Muscle of arm (tissue), 12 donors: Measurements from ENCODE around the gene KRT71. TPM values are rescaled to one million over a fixed set of nuclear protein-coding genes. Genes with fewer than 3 reads are reported as not detected.
A peak's percentile ranks its signal among the peaks of the same experiment; 100 is the strongest.

ENCODE experiments used
- DNase-seq: peaks from one replicate; pipeline ENCODE4 v3.0.0-alpha.2; 2013
- polyA plus RNA-seq, 12 donors: library from polyadenylated mRNA; unstranded; fragments of 120-200 nt; gene quantifications; one replicate each; pipeline ENCODE4 v1.2.1, GENCODE V29; 2013; ENCODE audit not compliant: insufficient read length in 12 of 12

The KRT71 gene
- polyA plus RNA-seq, 12 donors: 0.08 TPM; not detected in 10

DNA sequence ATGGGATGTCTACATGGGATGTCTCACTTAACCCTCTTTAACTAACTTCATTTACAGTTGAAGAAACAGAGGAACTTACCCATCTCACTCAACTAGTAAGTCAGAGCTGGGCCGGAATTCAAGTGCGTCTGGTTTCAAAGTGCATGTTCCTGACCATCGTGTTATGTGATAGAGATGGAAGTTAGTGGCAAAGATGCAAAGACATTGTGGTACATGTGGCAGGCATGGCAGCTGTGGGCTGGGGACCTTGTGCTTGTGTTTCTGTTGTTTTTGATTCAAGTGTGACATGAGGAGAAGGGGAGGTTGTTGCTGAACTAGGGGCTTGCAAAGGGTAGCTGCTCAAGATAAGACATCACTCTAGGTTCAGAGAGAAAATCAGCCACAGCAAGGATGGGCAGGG is 23.0 kb upstream of the KRT71 start:
- no peak for DNase-seq

DNA sequence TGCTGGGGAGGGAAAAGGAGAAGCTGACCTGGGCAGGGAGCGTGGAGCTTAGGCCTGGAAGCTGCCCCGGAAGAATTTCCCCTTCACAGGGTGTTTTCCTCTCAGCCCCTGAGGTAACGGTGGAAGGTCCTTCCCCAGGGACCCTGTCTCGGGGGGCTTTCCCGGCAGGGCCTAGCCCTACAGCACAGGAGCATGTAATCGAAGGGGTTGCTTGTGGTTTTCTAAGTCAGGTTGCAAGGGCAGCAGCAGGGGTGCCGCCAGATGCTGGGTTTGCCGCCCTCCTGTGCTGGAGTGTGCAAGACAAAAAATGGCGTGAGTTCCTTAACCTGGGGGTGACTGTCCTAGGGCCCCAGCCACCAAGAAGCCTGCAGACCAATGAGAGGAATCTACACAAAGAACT is 22.3 kb upstream of the KRT71 start:
- no peak for DNase-seq

DNA sequence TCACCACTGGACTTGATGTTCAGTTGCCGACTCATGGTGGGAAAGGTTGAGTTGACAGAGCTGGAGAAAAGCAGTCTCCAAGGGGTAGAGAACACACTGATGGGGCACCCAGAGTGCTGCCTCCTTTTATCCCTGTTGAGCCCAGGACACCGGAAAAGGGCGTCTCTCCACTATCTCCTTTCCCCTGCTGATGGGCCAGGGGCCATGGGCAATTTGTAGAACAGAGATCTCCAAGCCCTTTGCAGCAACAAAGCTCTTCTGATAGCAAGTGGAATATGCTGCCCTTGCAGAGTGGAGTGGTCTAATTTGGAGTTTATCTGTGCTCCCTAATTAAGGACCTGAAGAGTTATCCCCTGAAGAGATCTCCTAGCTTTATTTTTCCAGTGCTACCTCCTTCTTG is 20.8 kb upstream of the KRT71 start, which contains the start of gene KRT74:
Gene KRT74, minus strand, starts transcription at position 101 of the 400 bp plus-strand sequence. Its CDS starts 66 bp downstream, at position 35.
- DNase-seq: no peak

DNA sequence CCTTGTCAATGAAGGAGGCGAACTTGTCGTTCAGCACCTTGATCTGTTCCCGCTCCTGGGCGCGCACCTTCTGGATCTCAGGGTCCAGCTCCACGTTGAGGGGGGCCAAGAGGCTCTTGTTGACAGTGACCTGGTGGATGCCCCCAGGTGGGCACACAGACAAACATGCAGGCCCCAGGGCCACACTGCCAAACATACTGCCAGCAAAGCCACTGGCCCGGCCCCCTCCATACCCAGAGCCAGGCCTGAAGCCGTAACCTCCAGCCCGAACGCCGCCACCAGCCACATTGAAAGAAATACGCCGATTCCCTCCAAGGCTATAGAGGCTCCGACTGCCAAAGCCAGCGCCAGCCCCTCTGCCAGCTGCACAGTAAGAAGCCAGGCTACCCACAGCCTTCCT is 20.4 kb upstream of the KRT71 start:
- DNase-seq: no peak

DNA sequence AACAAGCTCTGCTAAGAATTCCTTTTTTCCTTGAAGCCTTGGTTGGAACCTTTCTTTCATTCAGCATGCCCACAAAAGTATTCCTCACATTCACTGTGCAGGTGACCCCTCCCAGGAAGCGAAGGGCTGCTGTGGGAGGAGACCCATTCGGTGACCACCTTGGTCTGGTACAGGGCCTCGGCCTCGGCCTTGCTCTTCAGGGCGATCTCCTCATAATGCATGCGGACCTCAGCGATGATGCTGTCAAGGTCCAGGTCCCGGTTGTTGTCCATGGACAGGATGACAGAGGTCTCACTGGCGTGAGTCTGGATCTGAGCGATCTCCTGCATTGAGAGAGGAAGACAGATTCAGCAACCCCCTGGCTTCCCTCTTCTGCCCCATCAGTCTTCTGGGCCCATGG is 17.6 kb upstream of the KRT71 start:
- no peak for DNase-seq

DNA sequence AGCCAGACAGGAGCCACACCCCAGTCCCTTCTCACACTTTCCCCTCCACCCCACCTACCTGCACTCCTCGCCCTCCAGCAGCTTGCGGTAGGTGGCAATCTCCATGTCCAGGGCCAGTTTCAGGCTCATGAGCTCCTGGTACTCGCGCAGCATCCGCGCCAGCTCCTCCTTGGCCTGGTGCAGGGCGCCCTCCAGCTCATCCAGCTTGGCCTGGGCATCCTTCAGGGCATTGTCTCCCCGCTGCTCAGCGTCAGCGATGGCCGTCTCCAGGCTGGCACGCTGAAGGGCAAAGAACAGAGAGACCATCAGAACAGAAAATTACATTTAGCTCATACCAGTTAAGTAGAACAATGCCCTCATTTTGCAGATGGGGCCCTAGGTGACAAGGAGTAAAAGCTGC is 15.2 kb upstream of the KRT71 start:
- no peak for DNase-seq

DNA sequence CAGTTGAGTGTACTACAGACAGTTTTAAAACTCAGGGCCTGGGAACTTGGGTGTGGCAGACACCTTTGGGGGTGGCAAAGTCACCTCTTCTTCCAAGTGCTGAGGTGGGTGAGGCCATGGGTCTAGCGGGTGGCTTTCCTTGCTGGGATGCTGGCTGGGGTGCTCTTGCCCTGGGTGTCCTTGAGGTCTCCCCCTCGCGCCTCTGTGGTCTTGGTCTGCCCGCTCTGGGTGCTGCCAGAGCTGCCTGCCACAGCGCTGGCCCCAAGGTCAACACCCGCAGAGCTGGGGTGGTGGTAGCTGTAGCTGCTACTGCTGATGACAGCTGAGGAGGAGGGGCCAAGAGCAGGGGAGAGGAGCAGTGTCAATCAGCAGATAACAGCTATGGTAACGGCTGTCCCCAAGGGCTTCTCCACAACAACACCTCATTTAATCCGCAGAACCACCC is 13.9 kb upstream of the KRT71 start:
- DNase-seq: no peak

DNA sequence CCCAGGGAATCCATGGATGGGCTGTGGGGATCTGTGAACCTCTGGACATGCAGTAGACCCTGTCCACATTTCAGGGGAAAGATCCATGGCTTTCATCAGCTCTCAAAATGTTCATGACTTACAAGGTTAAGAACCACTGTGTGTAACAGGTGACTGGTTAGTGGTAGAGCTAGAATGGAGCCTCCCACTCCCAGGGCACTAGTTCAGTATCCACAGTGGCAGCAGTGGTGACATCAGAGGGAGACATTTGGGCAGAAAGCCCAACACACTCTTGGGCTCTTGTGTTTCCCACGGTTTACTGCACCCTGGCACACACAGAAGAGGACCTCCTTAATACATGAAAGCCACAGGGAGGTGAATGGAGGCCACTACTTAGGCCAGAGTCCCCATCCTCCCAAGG is 11.6 kb upstream of the KRT71 start:
- no peak for DNase-seq

DNA sequence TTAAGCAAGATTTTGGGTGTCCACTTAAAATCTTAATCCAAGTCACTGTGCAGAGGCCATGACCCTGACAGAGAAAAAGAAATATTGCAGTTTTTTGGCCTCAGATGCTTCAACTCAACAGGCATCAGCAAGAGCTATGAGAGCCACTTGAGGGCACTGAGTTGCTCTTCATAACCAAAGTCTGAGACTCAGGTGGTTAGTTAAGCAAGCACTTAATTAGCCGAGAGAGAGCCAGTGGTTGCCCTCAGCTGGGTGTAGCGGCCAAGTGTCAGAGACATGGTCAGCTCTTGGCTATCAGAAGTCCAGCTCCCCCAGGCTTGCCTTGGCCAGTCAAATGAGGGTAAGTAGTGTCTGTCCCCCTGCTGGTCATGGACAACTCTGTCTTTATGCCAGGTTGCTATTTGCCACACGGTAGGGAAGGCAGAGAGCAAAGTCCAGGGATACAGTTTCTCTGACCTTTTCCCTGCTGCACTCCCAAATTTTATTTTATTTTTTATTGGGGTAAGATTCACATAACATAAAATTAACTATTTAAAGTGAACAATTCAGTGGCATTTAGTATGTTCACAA is 9.0 kb upstream of the KRT71 start:
- DNase-seq: no peak

DNA sequence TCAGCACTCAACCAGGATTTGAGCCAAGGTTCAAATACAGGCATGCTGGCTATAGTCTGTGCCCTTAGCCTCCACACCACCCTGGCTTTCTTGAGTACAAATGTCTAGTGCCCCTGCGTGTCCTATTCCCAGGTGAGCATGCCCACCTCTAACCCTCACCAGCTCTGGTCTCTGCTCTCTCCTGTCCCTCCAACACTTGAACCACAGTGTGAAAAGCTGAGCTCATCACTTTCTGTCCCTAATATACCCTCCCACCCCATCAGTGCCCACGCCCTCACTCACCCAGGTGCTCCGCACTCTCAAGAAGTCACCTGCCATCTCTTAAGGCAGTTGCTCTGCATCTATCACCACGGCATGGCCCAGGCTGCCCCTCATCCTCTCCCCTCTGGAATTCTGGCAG is 7.0 kb upstream of the KRT71 start:
- DNase-seq: no peak

DNA sequence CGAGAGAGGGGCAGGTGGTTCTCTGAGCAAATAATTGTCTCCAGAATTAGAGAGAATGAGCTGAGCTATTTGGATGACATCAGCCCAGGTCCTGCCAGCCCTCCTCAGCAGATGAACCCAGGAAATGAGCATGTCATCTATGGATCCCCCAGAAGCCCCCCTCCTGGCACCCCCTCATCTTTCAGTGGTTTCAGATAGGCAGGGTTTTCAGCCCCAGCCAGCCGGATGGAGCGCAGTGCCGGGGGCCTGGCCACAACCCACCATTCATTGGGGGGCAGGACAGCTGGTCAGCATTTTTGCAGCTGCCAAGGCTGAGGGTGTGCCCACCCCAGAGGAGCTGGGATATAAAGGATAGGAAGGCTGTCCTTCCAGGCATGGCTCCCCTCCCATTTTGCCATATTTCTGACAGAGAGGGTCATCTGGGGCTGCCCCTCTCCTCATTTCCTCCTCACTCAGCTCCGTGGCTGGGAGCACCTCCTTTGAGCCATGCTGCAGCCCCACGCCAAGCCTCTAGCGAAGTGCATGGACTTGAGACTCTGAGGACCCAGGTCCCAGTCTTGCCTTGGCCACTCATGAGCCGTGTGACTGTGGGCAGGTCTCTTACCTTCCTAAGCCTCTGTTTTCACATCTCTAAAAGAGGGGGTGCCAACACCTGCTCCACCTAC is 6.0 kb upstream of the KRT71 start:
- DNase-seq: peak; percentile 9

DNA sequence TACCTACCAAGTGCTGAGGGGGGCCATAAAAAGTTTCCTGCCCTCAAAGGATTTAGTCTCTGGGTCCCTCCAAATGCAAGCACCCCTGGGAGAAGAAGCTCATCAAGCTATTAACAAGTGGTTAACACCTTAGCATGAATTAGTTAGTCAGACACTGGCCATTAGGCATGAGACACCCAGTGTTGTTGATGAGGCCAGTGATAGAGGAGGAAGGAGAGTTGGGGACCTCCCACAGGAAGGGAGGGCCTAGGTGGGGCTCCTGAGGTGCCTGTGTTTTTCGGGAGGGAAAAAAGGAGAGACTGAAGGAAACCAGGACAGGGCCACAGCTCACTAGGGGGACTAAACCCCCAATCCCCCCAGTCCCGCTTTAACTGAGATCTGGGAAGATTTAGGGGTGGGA is 4.5 kb upstream of the KRT71 start:
- DNase-seq: no peak

DNA sequence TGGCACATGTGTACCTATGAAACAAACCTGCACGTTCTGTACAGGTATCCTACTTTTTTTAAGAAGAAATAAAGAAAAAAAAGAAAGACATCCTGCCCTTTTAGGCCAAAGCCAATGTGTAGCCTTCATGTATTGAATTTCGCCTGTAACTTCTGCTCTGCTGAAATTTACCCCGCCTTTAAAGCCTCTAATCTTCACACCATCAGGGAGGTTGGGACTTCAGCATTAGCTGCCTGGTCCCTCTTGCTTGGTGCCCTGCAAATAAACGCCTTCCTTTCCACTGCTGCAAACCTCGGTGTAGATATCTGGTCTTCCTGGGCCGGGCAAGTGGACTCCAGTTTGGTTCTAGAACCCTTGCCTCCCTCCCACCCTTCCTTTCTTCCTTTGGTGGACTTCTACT is 2.6 kb upstream of the KRT71 start:
- no peak for DNase-seq

DNA sequence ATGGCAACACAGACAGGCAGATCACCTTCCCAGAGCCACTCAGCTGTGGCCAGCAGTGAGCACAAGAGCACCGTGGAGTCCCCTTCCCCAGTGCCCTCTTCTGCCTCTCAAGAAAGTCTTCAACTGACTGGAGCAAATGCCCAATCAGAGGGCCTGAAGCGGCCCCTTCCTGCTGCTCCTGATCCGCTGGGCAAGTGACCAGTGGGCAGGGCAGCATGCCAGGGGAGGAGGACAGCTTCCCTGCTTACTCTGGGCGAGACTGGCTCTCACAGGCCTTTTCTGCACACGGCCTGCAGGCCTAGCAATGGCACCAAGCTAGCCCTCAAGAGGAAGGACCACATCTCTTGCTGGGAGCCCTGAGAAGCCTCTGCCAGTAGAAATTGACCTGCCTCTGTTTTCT is 890 bp downstream of the KRT71 start:
- no peak for DNase-seq

DNA sequence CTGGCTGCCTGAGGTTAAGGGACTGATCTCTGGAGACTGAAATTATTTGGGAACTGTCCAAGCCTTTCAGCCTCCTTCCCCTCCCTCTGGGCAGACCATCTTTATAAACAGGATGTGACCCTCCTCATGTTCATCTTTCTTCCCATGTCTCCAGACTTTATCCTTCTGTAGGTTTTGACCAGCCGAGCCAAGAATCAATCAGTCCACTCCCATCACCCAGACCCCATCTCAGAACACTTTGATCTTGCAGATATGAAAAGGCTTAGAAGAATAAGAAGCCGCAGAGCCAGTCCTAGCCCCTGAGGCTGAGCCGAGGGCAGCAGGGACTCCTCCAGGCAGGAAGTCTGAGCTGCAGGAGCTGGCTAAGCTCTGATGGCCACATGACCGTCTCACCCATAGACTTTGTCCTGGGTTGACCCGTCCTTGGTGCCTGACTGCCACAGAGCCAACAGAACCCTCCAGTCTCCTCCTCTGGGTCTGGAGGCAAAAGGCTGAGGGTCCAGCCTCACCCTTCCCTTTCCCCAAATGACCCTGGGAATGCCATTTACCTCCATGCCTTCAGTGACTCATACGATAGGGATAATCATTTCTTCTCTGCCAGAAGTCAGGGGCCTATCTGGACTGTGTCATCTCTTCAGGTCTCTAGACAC is 1.6 kb downstream of the KRT71 start:
- DNase-seq: no peak

DNA sequence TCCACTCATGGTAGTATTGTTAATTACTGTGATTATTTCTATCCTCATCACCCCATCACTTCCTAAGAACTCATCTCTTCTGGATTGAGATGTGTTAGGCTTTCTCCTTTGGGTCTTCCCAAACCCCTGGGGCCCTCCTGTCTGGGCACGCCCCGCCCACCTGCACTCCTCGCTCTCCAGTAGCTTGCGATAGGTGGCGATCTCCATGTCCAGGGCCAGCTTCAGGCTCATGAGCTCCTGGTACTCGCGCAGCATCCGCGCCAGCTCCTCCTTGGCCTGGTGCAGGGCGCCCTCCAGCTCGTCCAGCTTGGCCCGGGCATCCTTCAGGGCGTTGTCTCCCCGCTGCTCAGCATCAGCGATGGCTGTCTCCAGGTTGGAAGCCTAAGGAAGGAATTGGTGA is 6.8 kb downstream of the KRT71 start:
- no peak for DNase-seq

DNA sequence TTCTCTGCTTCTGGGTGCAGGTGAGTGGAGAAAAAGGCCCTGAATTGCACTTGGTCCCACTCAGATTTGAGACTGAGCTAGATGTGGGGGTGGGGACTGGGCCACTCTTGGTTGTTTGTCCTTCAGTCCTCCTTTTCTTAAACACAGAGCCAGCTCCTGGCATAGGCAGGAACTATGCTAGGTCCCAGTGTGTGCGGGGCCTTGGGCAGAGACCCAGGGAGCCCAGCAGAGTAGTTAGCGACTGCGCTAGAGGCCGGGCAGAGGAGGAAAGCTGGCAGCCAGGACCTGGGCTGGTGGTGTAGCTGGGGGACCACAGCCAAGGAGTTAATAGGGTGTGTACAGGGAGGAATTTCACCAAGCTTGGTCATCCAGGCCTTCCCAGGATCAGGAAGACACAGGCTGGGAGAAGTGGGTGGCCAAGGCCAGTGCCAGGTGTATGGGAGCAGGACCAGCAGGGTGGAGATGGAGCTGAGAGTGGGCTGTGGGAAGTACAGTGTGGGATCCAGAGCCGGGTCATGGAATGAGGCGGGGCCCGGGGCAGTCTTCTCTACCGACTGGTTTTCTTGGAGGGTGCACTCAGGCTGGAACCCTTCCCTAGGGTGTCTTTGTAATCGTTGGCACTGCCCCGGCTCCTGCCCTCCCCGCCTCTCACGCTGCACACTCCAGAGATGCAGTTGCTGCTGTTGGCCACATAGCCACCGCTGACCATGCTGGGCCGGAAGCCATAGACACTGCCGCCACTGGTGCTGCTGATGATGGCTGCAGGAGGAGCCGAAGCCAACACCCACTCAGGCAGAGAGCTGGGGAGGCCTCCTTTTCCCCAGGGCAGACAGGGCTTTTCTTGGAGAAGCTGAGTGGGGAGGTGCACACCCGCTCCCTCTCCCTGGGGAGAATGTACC is 8.7 kb downstream of the KRT71 start:
- no peak for DNase-seq

DNA sequence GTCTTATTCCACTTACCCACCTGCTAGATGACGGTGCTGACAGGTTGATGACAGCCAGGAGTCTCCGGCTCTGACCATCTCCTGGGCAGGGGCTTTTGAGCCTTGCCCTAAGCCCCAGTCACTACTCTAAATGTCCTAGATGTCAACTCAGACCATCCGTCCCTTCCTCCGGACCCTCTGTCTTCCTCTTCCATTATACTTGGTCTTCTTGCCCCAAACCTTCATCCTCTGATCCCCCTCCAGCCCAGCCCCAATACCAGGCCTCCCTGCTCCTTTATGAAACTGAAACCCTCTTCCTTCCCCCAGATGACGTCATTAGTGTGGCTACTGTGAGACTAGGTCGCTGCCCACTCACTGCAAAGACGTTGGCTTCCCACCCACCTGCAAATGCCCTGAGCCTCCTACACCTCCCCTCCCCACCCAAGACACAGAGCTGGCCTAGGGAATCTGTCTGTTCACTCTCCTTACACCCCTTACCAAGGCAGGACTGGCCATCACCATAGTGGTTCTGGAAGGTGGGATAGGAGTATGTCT is 10.1 kb downstream of the KRT71 start:
- no peak for DNase-seq

DNA sequence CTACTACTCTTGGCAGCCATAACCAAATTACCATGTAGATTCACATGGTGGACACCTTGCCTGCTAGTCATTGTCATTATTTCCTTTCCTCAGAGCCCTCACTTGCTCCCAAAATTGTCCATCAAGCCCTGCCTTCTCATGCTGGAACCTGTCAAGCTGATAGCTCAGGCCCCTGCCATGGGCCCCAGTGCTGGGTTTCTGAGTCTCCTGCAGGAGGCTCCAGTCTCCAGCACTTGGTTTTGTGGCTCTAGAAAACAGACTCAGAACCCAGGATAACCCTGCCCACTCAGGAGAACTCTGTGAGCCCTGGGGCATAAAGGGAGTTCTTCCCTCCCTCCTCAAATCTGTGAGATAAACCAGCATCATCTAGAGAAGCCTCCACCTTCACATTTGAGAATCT is 10.8 kb downstream of the KRT71 start:
- DNase-seq: no peak

DNA sequence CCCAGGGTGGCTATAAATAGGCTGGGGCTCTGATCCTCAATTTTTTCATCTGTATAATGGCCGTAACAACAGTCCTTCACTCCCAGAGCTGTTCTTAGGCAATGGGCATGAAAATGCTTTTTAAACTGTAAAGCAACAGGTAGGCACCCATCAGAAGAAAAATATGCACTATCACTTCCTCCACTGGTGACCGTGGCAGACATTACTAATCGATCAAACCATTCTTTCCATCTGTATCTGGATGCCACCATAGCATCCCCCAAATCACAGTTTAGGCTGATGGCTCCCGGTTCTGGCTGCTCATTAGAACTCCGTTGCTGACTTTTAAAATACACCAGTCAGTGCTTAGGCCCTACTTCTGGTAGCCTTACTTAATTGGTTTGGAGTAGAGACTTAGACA is 11.2 kb downstream of the KRT71 start:
- DNase-seq: no peak

DNA sequence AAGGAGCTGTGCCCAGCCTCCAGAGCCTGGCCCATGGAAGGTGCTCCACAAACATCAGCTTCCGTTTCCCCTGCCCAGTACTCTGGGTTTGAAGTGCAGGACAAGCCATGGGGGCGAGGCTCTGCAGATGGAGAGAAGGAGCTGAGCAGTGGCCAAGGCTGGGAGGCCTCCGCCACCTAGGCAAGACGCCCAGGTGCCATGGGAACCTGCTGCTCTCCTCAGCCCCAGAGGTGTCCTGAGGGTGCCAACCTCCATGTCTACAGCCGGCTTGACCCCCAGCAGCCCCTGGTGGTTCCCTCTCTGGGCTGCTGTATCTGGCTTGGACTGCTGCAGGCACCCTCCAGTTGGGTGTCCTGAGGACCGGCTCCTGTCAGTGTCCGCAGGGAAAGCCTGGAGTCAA is 12.4 kb downstream of the KRT71 start:
- DNase-seq: no peak

DNA sequence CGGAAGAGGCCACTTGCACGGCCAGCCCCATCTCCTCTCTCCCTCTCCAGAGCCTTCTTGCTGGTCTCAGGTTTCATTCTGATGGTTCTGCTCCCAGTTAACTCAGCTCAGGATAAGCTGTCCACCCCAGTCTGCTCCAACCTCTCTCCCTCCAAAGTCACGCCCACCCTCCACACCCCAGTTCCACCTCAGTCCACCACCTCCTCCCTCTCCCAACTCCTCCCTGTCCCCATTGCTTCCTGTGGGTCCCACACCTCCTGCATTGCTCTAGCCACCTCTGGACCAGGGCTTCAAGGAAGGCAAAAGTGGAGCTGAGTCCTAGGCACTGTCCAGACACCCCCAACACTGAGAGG is 13.1 kb downstream of the KRT71 start:
- DNase-seq: no peak
